ENCODE data around the gene ADPRHL1. TPM values are rescaled to one million over a fixed set of nuclear protein-coding genes. Genes with fewer than 3 reads are reported as not detected.

ADPRHL1 gene
- total RNA-seq, 1 donor from 2014 or later, result 2.8 TPM

DNA sequence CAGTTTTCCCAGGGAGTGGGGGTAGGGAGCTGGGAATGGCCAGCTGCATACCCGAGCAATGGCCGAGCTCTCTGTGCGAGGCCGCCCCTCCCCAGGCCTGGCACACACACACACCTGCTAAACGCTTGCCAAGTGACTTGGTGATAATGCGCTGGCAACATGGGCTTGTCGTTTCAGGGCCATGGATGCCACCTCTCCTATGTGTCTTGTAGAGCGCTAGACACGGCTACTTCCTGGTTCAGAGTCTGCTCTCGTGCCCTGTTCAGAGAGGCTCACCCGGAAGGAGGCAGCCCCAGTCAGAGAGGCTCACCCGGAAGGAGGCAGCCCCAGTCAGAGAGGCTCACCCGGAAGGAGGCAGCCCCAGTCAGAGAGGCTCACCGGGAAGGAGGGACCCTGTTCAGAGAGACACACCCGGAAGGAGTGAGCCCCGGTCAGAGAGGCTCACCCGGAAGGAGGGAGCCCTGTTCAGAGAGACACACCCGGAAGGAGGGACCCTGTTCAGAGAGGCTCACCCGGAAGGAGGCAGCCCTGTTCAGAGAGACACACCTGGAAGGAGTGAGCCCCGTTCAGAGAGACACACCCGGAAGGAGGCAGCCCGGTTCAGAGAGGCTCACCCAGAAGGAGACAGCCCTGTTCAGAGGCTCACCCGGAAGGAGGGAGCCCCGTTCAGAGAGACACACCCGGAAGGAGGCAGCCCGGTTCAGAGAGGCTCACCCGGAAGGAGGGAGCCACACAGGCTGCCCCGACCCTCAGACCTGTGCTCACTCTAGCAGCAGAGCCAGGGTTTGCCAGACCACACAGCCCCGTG is 4.2 kb downstream of the ADPRHL1 start:
- no peaks in the 10 kb centered on the region for H3K27me3 Mint-ChIP-seq (ENCODE audit: low read depth)
- H3K36me3 Mint-ChIP-seq (ENCODE audit: low read depth), result peaks cover 7% of the 10 kb centered on the region
- TF ChIP-seq, protein P1, sequence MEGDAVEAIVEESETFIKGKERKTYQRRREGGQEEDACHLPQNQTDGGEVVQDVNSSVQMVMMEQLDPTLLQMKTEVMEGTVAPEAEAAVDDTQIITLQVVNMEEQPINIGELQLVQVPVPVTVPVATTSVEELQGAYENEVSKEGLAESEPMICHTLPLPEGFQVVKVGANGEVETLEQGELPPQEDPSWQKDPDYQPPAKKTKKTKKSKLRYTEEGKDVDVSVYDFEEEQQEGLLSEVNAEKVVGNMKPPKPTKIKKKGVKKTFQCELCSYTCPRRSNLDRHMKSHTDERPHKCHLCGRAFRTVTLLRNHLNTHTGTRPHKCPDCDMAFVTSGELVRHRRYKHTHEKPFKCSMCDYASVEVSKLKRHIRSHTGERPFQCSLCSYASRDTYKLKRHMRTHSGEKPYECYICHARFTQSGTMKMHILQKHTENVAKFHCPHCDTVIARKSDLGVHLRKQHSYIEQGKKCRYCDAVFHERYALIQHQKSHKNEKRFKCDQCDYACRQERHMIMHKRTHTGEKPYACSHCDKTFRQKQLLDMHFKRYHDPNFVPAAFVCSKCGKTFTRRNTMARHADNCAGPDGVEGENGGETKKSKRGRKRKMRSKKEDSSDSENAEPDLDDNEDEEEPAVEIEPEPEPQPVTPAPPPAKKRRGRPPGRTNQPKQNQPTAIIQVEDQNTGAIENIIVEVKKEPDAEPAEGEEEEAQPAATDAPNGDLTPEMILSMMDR (conservative IDR thresholded peaks at IDR 0.05), result no peak
- no peak overlapping the region for H3K4me3 Mint-ChIP-seq
- H3K4me1 Mint-ChIP-seq, result peaks cover 9% of the 10 kb centered on the region
- DNase-seq (ENCODE audit: low read depth, low spot score), result no peak
- H3K9me3 Mint-ChIP-seq, result no peaks in the 10 kb centered on the region
- no peak overlapping the region for H3K27ac Mint-ChIP-seq (ENCODE audit: unreplicated experiment)

DNA sequence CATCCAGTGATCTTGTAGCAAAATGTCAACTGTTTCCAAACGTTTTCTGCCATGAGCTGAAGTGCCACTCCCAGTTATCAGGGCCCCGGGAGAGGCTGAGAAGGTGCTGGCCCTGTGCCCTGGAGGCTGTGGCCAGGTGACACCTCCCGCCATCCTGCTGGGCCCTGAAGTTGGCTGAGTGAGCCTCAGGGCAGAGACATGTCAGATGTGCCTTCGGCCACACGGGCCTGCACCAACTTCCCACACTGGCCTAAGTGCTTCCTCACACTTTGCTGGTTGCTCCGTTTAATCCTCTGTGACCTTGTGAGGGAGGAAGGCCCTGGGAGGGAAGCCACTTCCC is 4.8 kb downstream of the ADPRHL1 start:
- Mint-ChIP-seq H3K36me3 (ENCODE audit: low read depth) (peaks cover 7% of the 10 kb centered on the region), H3K27ac (ENCODE audit: unreplicated experiment) (no peak overlapping the region), H3K4me1 (peaks cover 4% of the 10 kb centered on the region), H3K27me3 (ENCODE audit: low read depth) (no peaks in the 10 kb centered on the region), H3K9me3 (no peaks in the 10 kb centered on the region), H3K4me3 (no peak overlapping the region)
- no peak for DNase-seq (ENCODE audit: low read depth, low spot score)
- TF ChIP-seq, protein P1 (conservative IDR thresholded peaks at IDR 0.05), result no peak

- no peak overlapping the region for H3K4me3 Mint-ChIP-seq
- TF ChIP-seq, protein P1 (conservative IDR thresholded peaks at IDR 0.05), result no peak
- DNase-seq (ENCODE audit: low read depth, low spot score), result no peak
- peaks cover 13% of the 10 kb centered on the region for H3K36me3 Mint-ChIP-seq (ENCODE audit: low read depth)
- no peaks in the 10 kb centered on the region for H3K4me1 Mint-ChIP-seq
- no peak overlapping the region for H3K27ac Mint-ChIP-seq (ENCODE audit: unreplicated experiment)
- peaks cover 2% of the 10 kb centered on the region for H3K9me3 Mint-ChIP-seq
- H3K27me3 Mint-ChIP-seq (ENCODE audit: low read depth), result no peaks in the 10 kb centered on the region
These were observed 5.7 kb downstream of the ADPRHL1 start for GRCh38 chr13:113447596-113447995.

- no peaks in the 10 kb centered on the region for H3K4me1 Mint-ChIP-seq
- TF ChIP-seq, protein P1 (conservative IDR thresholded peaks at IDR 0.05), result no peak
- peaks cover 2% of the 10 kb centered on the region for H3K9me3 Mint-ChIP-seq
- DNase-seq (ENCODE audit: low read depth, low spot score), result no peak
- H3K4me3 Mint-ChIP-seq, result no peak overlapping the region
- H3K27ac Mint-ChIP-seq (ENCODE audit: unreplicated experiment), result no peak overlapping the region
- peaks cover 21% of the 10 kb centered on the region for H3K36me3 Mint-ChIP-seq (ENCODE audit: low read depth)
- no peaks in the 10 kb centered on the region for H3K27me3 Mint-ChIP-seq (ENCODE audit: low read depth)
These were observed 6.8 kb downstream of the ADPRHL1 start for GRCh38 chr13:113446488-113446854.

- DNase-seq (ENCODE audit: low read depth, low spot score), result no peak
- Mint-ChIP-seq H3K36me3 (ENCODE audit: low read depth) (peaks cover 24% of the 10 kb centered on the region), H3K27ac (ENCODE audit: unreplicated experiment) (no peak overlapping the region), H3K4me1 (no peaks in the 10 kb centered on the region), H3K4me3 (no peak overlapping the region), H3K9me3 (peaks cover 4% of the 10 kb centered on the region), H3K27me3 (ENCODE audit: low read depth) (no peaks in the 10 kb centered on the region)
- TF ChIP-seq, protein P1 (conservative IDR thresholded peaks at IDR 0.05), result no peak
These were observed 7.3 kb downstream of the ADPRHL1 start for GRCh38 chr13:113445791-113446487.

All from neural crest cell (in vitro differentiated cells).